Mesendoderm (in vitro differentiated cells): ENCODE data around the gene PCA3.
"Not testable (repeated sequence)": the region's sequence is repeated elsewhere in the genome, so short reads cannot be mapped to it uniquely, and the experiment has no call there.

Experiments used
- DNase-seq: peaks from one replicate; pipeline ENCODE4 v3.0.0; 2013
- H2AK5ac ChIP-seq: 2 replicates; pipeline ENCODE4 v1.6.1; 2013; ENCODE audit warnings: low read length, inconsistent platforms
- H2BK120ac ChIP-seq: 2 replicates; pipeline ENCODE4 v1.6.1; 2013; ENCODE audit warnings: low read depth, mild to moderate bottlenecking, low read length, moderate library complexity, mixed read lengths
- H2BK15ac ChIP-seq: replicated peaks from 2 replicates; pipeline ENCODE4 v1.6.1; 2013; ENCODE audit warnings: low read depth, mild to moderate bottlenecking, moderate library complexity
- H2BK5ac ChIP-seq: 2 replicates; pipeline ENCODE4 v1.6.1; 2013; ENCODE audit warnings: low read length, inconsistent platforms
- H3K18ac ChIP-seq: 2 replicates; pipeline ENCODE4 v1.6.1; 2013; ENCODE audit warnings: mild to moderate bottlenecking, low read length, mixed read lengths
- H3K23ac ChIP-seq: one replicate; pipeline ENCODE4 v1.6.1; 2013; ENCODE audit warnings: low read length
- H3K27ac ChIP-seq: 2 replicates; pipeline ENCODE4 v1.5.1; 2013; ENCODE audit warnings: low read depth, mild to moderate bottlenecking, inconsistent platforms, low read length, moderate library complexity
- H3K27me3 ChIP-seq: 2 replicates; pipeline ENCODE4 v1.6.1; 2013; ENCODE audit warnings: low read length, control low read depth, mild to moderate bottlenecking, inconsistent platforms; ENCODE audit not compliant: insufficient read depth, poor library complexity
- H3K36me3 ChIP-seq: 2 replicates; pipeline ENCODE4 v1.6.1; 2013; ENCODE audit warnings: low read length, inconsistent platforms; ENCODE audit not compliant: control insufficient read depth, insufficient read depth
- H3K4ac ChIP-seq: one replicate; pipeline ENCODE4 v1.6.1; 2013; ENCODE audit warnings: low read depth, mild to moderate bottlenecking, low read length, moderate library complexity
- H3K4me1 ChIP-seq: 2 replicates; pipeline ENCODE4 v1.6.1; 2013; ENCODE audit warnings: low read depth, low read length, inconsistent platforms; ENCODE audit not compliant: control insufficient read depth
- H3K4me2 ChIP-seq: 2 replicates; pipeline ENCODE4 v1.6.1; 2013; ENCODE audit warnings: low read length
- H3K4me3 ChIP-seq: 2 replicates; pipeline ENCODE4 v1.5.1; 2013; ENCODE audit warnings: mild to moderate bottlenecking, low read length
- H3K56ac ChIP-seq: one replicate; pipeline ENCODE4 v1.6.1; 2013; ENCODE audit warnings: low read length
- H3K79me1 ChIP-seq: 2 replicates; pipeline ENCODE4 v1.6.1; 2013; ENCODE audit warnings: low read length, inconsistent platforms
- H3K79me2 ChIP-seq: 2 replicates; pipeline ENCODE4 v1.6.1; 2013; ENCODE audit warnings: mild to moderate bottlenecking, low read length; ENCODE audit not compliant: control insufficient read depth, insufficient read depth
- H3K9ac ChIP-seq: 2 replicates; pipeline ENCODE4 v1.6.1; 2013; ENCODE audit warnings: low read length, inconsistent platforms
- H4K5ac ChIP-seq: one replicate; pipeline ENCODE4 v1.6.1; 2013; ENCODE audit warnings: low read length
- H4K8ac ChIP-seq: one replicate; pipeline ENCODE4 v1.6.1; 2013; ENCODE audit warnings: low read depth, mild to moderate bottlenecking, control low read depth, low read length, moderate library complexity
- WGBS: extraction: QIAGEN DNeasy Blood & Tissue Kit; methylation state at CpG from one replicate; pipeline ENCODE4 v1.1.7; 2013; ENCODE audit warnings: low lambda C conversion rate, missing lambda C conversion rate; ENCODE audit not compliant: insufficient coverage; ENCODE audit errors: extremely low coverage; 5-methylcytosine and 5-hydroxymethylcytosine counted together

The PCA3 gene

DNA sequence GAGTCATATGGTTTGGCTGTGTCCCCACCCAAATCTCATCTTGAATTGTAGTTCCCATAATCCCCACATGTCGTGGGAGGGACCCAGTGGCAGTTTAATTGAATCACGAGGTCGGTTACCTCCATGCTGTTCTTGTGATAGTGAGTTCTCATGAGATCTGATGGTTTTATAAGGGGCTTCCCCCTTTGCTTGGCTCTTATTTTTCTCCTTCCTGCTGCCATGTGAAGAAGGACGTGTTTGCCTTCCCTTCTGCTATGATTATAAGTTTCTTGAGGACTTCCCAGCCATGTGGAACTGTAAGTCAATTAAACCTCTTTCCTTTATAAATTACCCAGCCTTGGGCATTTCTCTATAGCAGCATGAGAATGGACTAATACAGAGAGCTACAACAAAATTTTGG is 21.3 kb upstream of the PCA3 start:
- H2BK120ac ChIP-seq, H3K56ac ChIP-seq, H3K36me3 ChIP-seq, H3K4ac ChIP-seq, H2BK5ac ChIP-seq, H4K5ac ChIP-seq, H3K79me2 ChIP-seq, H2AK5ac ChIP-seq, H3K27me3 ChIP-seq, H4K8ac ChIP-seq, H3K4me3 ChIP-seq, H2BK15ac ChIP-seq, H3K9ac ChIP-seq, H3K4me2 ChIP-seq, H3K79me1 ChIP-seq, H3K18ac ChIP-seq, H3K4me1 ChIP-seq, H3K27ac ChIP-seq, H3K23ac ChIP-seq, DNase-seq: not testable (repeated sequence)
- WGBS, result no CpG with 5 or more reads among the region's 4 CpGs

- no peak overlapping the region for H3K56ac ChIP-seq
- no peak overlapping the region for H2BK5ac ChIP-seq
Observed at GRCh38 chr9:76743931-76744330, 20.3 kb upstream of the PCA3 start.

GRCh38 chr9:76744336-76744735 is 19.9 kb upstream of the PCA3 start:
- no peak overlapping the region for H2BK120ac ChIP-seq
- H3K79me1 ChIP-seq, result no peaks in the 10 kb centered on the region
- no peaks in the 10 kb centered on the region for H3K36me3 ChIP-seq
- H3K27me3 ChIP-seq, result no peaks in the 10 kb centered on the region
- no peaks in the 10 kb centered on the region for H3K4me1 ChIP-seq
- H4K5ac ChIP-seq, result no peak overlapping the region
- DNase-seq, result no peak
- H3K18ac ChIP-seq, result no peak overlapping the region
- H3K27ac ChIP-seq, result no peak overlapping the region
- no peak overlapping the region for H3K9ac ChIP-seq
- H4K8ac ChIP-seq, result no peak overlapping the region
- no peak overlapping the region for H3K4me3 ChIP-seq
- no peak overlapping the region for H2BK15ac ChIP-seq
- H2AK5ac ChIP-seq, result no peak overlapping the region
- WGBS, result no CpG with 5 or more reads among the region's 3 CpGs
- no peak overlapping the region for H3K56ac ChIP-seq
- no peak overlapping the region for H3K23ac ChIP-seq
- no peak overlapping the region for H2BK5ac ChIP-seq
- no peak overlapping the region for H3K4me2 ChIP-seq
- no peak overlapping the region for H3K4ac ChIP-seq
- H3K79me2 ChIP-seq, result no peaks in the 10 kb centered on the region

More at GRCh38 chr9:76743931-76744330, 20.3 kb upstream of the PCA3 start:
- no peaks in the 10 kb centered on the region for H3K27me3 ChIP-seq
- H3K4me3 ChIP-seq, result no peak overlapping the region
- no peak overlapping the region for H3K27ac ChIP-seq
- H3K4ac ChIP-seq, result no peak overlapping the region
- no peak overlapping the region for H3K18ac ChIP-seq
- no peaks in the 10 kb centered on the region for H3K36me3 ChIP-seq
- no peaks in the 10 kb centered on the region for H3K79me2 ChIP-seq
- no peak overlapping the region for H3K4me2 ChIP-seq
- no peak for DNase-seq
- no peak overlapping the region for H4K8ac ChIP-seq
- H3K4me1 ChIP-seq, result no peaks in the 10 kb centered on the region
- no peak overlapping the region for H2AK5ac ChIP-seq
- H3K79me1 ChIP-seq, result no peaks in the 10 kb centered on the region
- H2BK120ac ChIP-seq, result no peak overlapping the region
- no peak overlapping the region for H4K5ac ChIP-seq
- H3K9ac ChIP-seq, result no peak overlapping the region
- no peak overlapping the region for H3K23ac ChIP-seq
- H2BK15ac ChIP-seq, result no peak overlapping the region
- no CpG with 5 or more reads among the region's 3 CpGs for WGBS

- Histone ChIP-seq H3K9ac (no peak overlapping the region), H3K23ac (no peak overlapping the region), H4K8ac (no peak overlapping the region), H3K79me2 (no peaks in the 10 kb centered on the region), H3K79me1 (no peaks in the 10 kb centered on the region), H3K4me2 (no peak overlapping the region), H2BK120ac (no peak overlapping the region), H2AK5ac (no peak overlapping the region), H3K18ac (no peak overlapping the region), H3K56ac (no peak overlapping the region), H4K5ac (no peak overlapping the region), H3K4me1 (no peaks in the 10 kb centered on the region), H3K4me3 (no peak overlapping the region), H2BK15ac (no peak overlapping the region), H3K4ac (no peak overlapping the region), H3K27ac (no peak overlapping the region), H2BK5ac (no peak overlapping the region), H3K27me3 (no peaks in the 10 kb centered on the region), H3K36me3 (no peaks in the 10 kb centered on the region)
- no peak for DNase-seq
- WGBS, result no CpG with 5 or more reads among the region's 3 CpGs
Observed at GRCh38 chr9:76751001-76751400, 13.2 kb upstream of the PCA3 start.

DNA sequence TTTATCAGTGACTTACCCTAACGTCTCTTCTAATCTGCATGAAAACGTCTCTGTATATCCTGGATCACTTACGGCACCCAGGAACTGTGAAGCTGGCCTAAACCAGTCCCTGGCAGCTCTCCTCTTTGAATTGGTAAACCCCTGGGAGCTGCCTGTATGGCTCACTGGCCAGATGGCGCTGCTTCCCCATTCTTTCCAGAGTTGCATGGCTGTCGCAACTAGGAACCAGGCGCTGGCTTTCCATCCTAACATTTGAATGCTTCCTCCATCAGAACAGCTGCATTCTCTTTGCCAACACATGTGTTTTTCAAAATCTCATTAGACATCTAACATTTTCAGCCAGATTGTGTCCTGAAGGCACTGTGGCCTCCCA is 8.0 kb upstream of the PCA3 start:
- DNase-seq, result peak; percentile 69
- WGBS, result no CpG with 5 or more reads among the region's 6 CpGs
- no peak overlapping the region for H3K27ac ChIP-seq

GRCh38 chr9:76756941-76757673 is 7.1 kb upstream of the PCA3 start:
- H3K36me3 ChIP-seq, result no peaks in the 10 kb centered on the region

More for the DNA sequence above, 8.0 kb upstream of the PCA3 start:
- no peak overlapping the region for H2BK120ac ChIP-seq
- no peaks in the 10 kb centered on the region for H3K27me3 ChIP-seq
- H3K79me2 ChIP-seq, result no peaks in the 10 kb centered on the region
- H2AK5ac ChIP-seq, result no peak overlapping the region
- H2BK15ac ChIP-seq, result no peak overlapping the region
- no peak overlapping the region for H3K4me3 ChIP-seq
- H3K36me3 ChIP-seq, result no peaks in the 10 kb centered on the region
- no peaks in the 10 kb centered on the region for H3K4me1 ChIP-seq
- no peak overlapping the region for H4K5ac ChIP-seq
- H4K8ac ChIP-seq, result no peak overlapping the region
- H3K4me2 ChIP-seq, result no peak overlapping the region
- H3K9ac ChIP-seq, result no peak overlapping the region
- no peaks in the 10 kb centered on the region for H3K79me1 ChIP-seq
- H3K18ac ChIP-seq, result no peak overlapping the region
- no peak overlapping the region for H3K23ac ChIP-seq
- no peak overlapping the region for H3K56ac ChIP-seq
- no peak overlapping the region for H2BK5ac ChIP-seq
- H3K4ac ChIP-seq, result no peak overlapping the region

More at GRCh38 chr9:76756941-76757673, 7.1 kb upstream of the PCA3 start:
- no peak overlapping the region for H4K8ac ChIP-seq
- no CpG with 5 or more reads among the region's 3 CpGs for WGBS
- H3K56ac ChIP-seq, result no peak overlapping the region
- H3K27ac ChIP-seq, result no peak overlapping the region
- H2AK5ac ChIP-seq, result no peak overlapping the region
- H2BK120ac ChIP-seq, result no peak overlapping the region
- H3K4me3 ChIP-seq, result no peak overlapping the region
- no peak for DNase-seq
- H3K23ac ChIP-seq, result no peak overlapping the region
- no peak overlapping the region for H3K4me2 ChIP-seq
- H3K27me3 ChIP-seq, result no peaks in the 10 kb centered on the region
- no peaks in the 10 kb centered on the region for H3K79me2 ChIP-seq
- H3K18ac ChIP-seq, result no peak overlapping the region
- H3K79me1 ChIP-seq, result no peaks in the 10 kb centered on the region
- H3K9ac ChIP-seq, result no peak overlapping the region
- no peak overlapping the region for H4K5ac ChIP-seq
- H3K4ac ChIP-seq, result no peak overlapping the region
- H2BK15ac ChIP-seq, result no peak overlapping the region
- no peaks in the 10 kb centered on the region for H3K4me1 ChIP-seq
- H2BK5ac ChIP-seq, result no peak overlapping the region
